Endothelial cell of umbilical vein (primary cell): ENCODE measurements around the gene NBR1. TPM values are rescaled to one million over a fixed set of nuclear protein-coding genes. Genes with fewer than 3 reads are reported as not detected.

Experiments
- BruUV-seq: library from RNA; stranded (reverse); fragments of 400-500 nt; replicated peaks from 2 replicates; lab custom pipeline; 2021; lab: Mats Ljungman, UMichigan
- CTCF ChIA-PET: fragments of 300-600, 350-600 bp; sonication (Branson Sonifier 250); formaldehyde crosslinking; loops from one replicate; lab custom pipeline; 2021; ENCODE audit warnings: antibody characterized with exemption, inconsistent platforms; lab: Charles Lee
- POLR2A ChIA-PET: fragments of 300-600, 350-600 bp; sonication (Branson Sonifier 250); formaldehyde crosslinking; loops from one replicate; lab custom pipeline; 2021; ENCODE audit warnings: antibody characterized with exemption, inconsistent platforms; lab: Charles Lee
- DNase-seq: peaks from one replicate; pipeline ENCODE4 v3.0.0-alpha.2; 2011; ENCODE audit warnings: low read depth, low spot score
- FAIRE-seq: peaks from 2 replicates; lab custom pipeline; 2011; peaks lifted over from hg19 to GRCh38; lab: Jason Lieb, UNC
- H2AFZ ChIP-seq: 2 replicates; pipeline ENCODE4 v1.6.0; 2012; ENCODE audit warnings: low read depth, low read length, control low read depth, inconsistent platforms
- H3K27ac ChIP-seq: 2 replicates; pipeline ENCODE4 v1.5.1; 2011; ENCODE audit warnings: low read depth, mild to moderate bottlenecking, control low read depth, low read length, moderate library complexity; ENCODE audit not compliant: insufficient read depth
- H3K27me3 ChIP-seq, 2 experiments: 2 replicates each; pipeline versions ENCODE4 v1.6.0 to v1.6.1; 2011; ENCODE audit warnings: low read length in 2 of 2, mixed read lengths in 1 of 2; ENCODE audit not compliant: control insufficient read depth in 2 of 2, insufficient read depth in 2 of 2
- H3K36me3 ChIP-seq, 2 experiments: 2 replicates in 1 of 2; 3 replicates in 1 of 2; pipeline ENCODE4 v1.5.1; 2011; ENCODE audit warnings: low read length in 2 of 2, mild to moderate bottlenecking in 1 of 2, moderate library complexity in 1 of 2; ENCODE audit not compliant: control insufficient read depth in 2 of 2, insufficient read depth in 2 of 2; ENCODE audit errors: extremely low read depth in 1 of 2
- H3K4me1 ChIP-seq: 3 replicates; pipeline ENCODE4 v1.5.1; 2011; ENCODE audit warnings: mild to moderate bottlenecking, low read length; ENCODE audit not compliant: control insufficient read depth, insufficient read depth; ENCODE audit errors: extremely low read depth
- H3K4me2 ChIP-seq: 2 replicates; pipeline ENCODE4 v1.6.1; 2011; ENCODE audit warnings: low read length, control low read depth, mixed read lengths; ENCODE audit not compliant: insufficient read depth
- H3K4me3 ChIP-seq, 3 experiments: fragments of 200-600 bp in 1 of 3; sonication (generic), shearing (Covaris generic) in 1 of 3; replicated peaks in 1 of 3; 2 replicates each; pipeline ENCODE4 v1.5.1; 2011 to 2016; ENCODE audit warnings: control low read depth in 3 of 3, low read length in 3 of 3, mild to moderate bottlenecking in 2 of 3, inconsistent platforms in 1 of 3, low read depth in 1 of 3, moderate library complexity in 1 of 3; ENCODE audit not compliant: insufficient read depth in 1 of 3
- H3K79me2 ChIP-seq: 2 replicates; pipeline ENCODE4 v1.6.0; 2012; ENCODE audit warnings: low read length, inconsistent platforms; ENCODE audit not compliant: control insufficient read depth, insufficient read depth
- H3K9ac ChIP-seq: replicated peaks from 2 replicates; pipeline ENCODE3; 2011; ENCODE audit warnings: low read length, control low read depth; ENCODE audit not compliant: insufficient read depth; ENCODE audit errors: extremely low read depth
- H3K9me1 ChIP-seq: replicated peaks from 3 replicates; pipeline ENCODE4 v1.6.0; 2011; ENCODE audit warnings: mild to moderate bottlenecking, low read length; ENCODE audit not compliant: control insufficient read depth, insufficient read depth; ENCODE audit errors: extremely low read depth
- H3K9me3 ChIP-seq: replicated peaks from 2 replicates; pipeline ENCODE4 v1.5.1; 2012; ENCODE audit warnings: low read length, inconsistent platforms; ENCODE audit not compliant: control insufficient read depth, insufficient read depth
- H4K20me1 ChIP-seq: replicated peaks from 2 replicates; pipeline ENCODE3; 2011; ENCODE audit warnings: mild to moderate bottlenecking, low read length; ENCODE audit not compliant: control insufficient read depth, insufficient read depth; ENCODE audit errors: extremely low read depth
- EZH2 ChIP-seq: IDR thresholded peaks from 2 replicates; pipeline ENCODE4 v1.6.1; 2012; ENCODE audit warnings: borderline replicate concordance, low read depth, mild to moderate bottlenecking, moderate library complexity, low read length, inconsistent platforms; ENCODE audit not compliant: severe bottlenecking
- FOS ChIP-seq: IDR thresholded peaks from 2 replicates; pipeline ENCODE4 v1.6.1; 2011; ENCODE audit warnings: mild to moderate bottlenecking, low read length, moderate library complexity, borderline replicate concordance; ENCODE audit not compliant: insufficient read depth
- GATA2 ChIP-seq: IDR thresholded peaks from 2 replicates; pipeline ENCODE4 v1.7.0; 2011; ENCODE audit warnings: low read depth, mild to moderate bottlenecking, moderate library complexity, mixed read lengths, low read length; ENCODE audit not compliant: insufficient read length, insufficient read depth
- JUN ChIP-seq: IDR thresholded peaks from 2 replicates; pipeline ENCODE4 v1.6.1; 2011; ENCODE audit warnings: borderline replicate concordance, low read depth; ENCODE audit not compliant: insufficient read length, insufficient read depth
- MYC ChIP-seq: IDR thresholded peaks from one replicate; pipeline ENCODE4 v1.6.1; 2011; ENCODE audit warnings: mild to moderate bottlenecking, low read depth, low read length
- POLR2A ChIP-seq: IDR thresholded peaks from 2 replicates; pipeline ENCODE4 v1.6.1; 2012; ENCODE audit warnings: low read depth, mild to moderate bottlenecking, control low read depth, low read length
- POLR2AphosphoS5 ChIP-seq: IDR thresholded peaks from 2 replicates; pipeline ENCODE4 v1.6.1; 2012; ENCODE audit warnings: low read depth, mild to moderate bottlenecking, control low read depth, low read length, moderate library complexity; ENCODE audit not compliant: insufficient read depth
- dilution Hi-C: fragments of 300-500 bp; cut with MboI; formaldehyde crosslinking; loops from one replicate; pipeline ENCODE4 v1.15.0; 2019; ENCODE audit warnings: low sequenced_read_pairs; ENCODE audit not compliant: extremely low pct_ligation_motif_present
- intact Hi-C: fragments of 100-400 bp; cut with micrococcal nuclease; formaldehyde crosslinking; loops from one replicate; pipeline ENCODE4 v1.10.0; 2022
- polyA plus RNA-seq, 4 experiments: library from polyadenylated mRNA; depleted of rRNA in 3 of 4; stranded (reverse) in 3 of 4; unstranded in 1 of 4; fragments of >200 nt; gene quantifications; 2 replicates each; pipeline versions ENCODE4 v1.2.1 to v1.2.3, GENCODE V29; 2011 to 2012; ENCODE audit warnings: missing spikeins in 1 of 4
- total RNA-seq: library from RNA; stranded (reverse); gene quantifications from 2 replicates; pipeline ENCODE4 v1.2.3, GENCODE V29; 2021
- TF ChIP-seq, protein P1 (sequence below), 2 donors: IDR thresholded peaks; 1 replicate in 1 of 2; 2 replicates in 1 of 2; pipeline ENCODE4 v1.5.1; 2011; ENCODE audit warnings: low read length in 2 of 2, mild to moderate bottlenecking in 2 of 2, moderate library complexity in 2 of 2, control low read depth in 1 of 2, inconsistent platforms in 1 of 2, low read depth in 1 of 2; ENCODE audit not compliant: insufficient read depth in 1 of 2; ENCODE audit errors: extremely low read depth in 1 of 2
- TF ChIP-seq, protein P2 (sequence below): IDR thresholded peaks from 2 replicates; pipeline ENCODE4 v1.6.1; 2011; ENCODE audit not compliant: insufficient read depth, insufficient read length

Gene NBR1
- total and polyA plus RNA-seq, 2 donors (not counting 3 experiments of a cell fraction or from before 2014, with no cell fraction given), result 26.4 to 57.0 TPM

DNA sequence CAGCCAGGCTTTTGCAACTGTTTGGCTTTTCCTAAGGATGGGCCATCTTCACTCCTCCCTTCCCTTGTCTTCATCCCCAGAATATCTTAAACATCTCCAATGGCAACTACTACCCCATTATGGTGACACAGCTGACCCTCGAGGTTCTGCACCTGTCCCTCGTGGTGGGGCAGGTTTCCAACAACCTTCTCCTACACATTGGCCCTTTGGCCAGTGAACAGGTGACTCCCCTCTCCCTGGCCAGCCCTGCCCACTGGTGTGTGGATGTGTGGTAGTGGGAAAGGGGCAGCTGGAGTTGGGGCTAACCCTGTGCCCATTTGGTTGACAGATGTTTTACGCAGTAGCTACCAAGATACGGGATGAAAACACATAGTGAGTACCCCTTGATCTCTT, 45.4 kb downstream of the NBR1 start:
- Histone ChIP-seq H3K9me3 (no peaks in the 10 kb centered on the region), H3K4me2 (no peak overlapping the region), H3K27me3 (no peaks in the 10 kb centered on the region), H3K27ac (no peak overlapping the region), H4K20me1 (no peaks in the 10 kb centered on the region), H3K4me3 (no peak overlapping the region), H3K9ac (no peak overlapping the region), H3K4me1 (peaks cover 11% of the 10 kb centered on the region), H3K79me2 (peaks cover 5% of the 10 kb centered on the region), H2AFZ (no peak overlapping the region), H3K36me3 (peaks cover 9 to 19% of the 10 kb centered on the region in 2 experiments), H3K9me1 (no peaks in the 10 kb centered on the region)
- no TSS peak for BruUV-seq
- no peak for FAIRE-seq
- TF ChIP-seq POLR2A, result no peak
- TF ChIP-seq, protein P1, sequence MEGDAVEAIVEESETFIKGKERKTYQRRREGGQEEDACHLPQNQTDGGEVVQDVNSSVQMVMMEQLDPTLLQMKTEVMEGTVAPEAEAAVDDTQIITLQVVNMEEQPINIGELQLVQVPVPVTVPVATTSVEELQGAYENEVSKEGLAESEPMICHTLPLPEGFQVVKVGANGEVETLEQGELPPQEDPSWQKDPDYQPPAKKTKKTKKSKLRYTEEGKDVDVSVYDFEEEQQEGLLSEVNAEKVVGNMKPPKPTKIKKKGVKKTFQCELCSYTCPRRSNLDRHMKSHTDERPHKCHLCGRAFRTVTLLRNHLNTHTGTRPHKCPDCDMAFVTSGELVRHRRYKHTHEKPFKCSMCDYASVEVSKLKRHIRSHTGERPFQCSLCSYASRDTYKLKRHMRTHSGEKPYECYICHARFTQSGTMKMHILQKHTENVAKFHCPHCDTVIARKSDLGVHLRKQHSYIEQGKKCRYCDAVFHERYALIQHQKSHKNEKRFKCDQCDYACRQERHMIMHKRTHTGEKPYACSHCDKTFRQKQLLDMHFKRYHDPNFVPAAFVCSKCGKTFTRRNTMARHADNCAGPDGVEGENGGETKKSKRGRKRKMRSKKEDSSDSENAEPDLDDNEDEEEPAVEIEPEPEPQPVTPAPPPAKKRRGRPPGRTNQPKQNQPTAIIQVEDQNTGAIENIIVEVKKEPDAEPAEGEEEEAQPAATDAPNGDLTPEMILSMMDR (IDR thresholded peaks at IDR 0.05; ENCODE audit: extremely low read depth in 1 of 2, insufficient read depth in 1 of 2, low read depth in 1 of 2, low read length in 2 of 2), result no peak
- TF ChIP-seq, protein P2, sequence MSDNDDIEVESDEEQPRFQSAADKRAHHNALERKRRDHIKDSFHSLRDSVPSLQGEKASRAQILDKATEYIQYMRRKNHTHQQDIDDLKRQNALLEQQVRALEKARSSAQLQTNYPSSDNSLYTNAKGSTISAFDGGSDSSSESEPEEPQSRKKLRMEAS, result no peak
- TF ChIP-seq EZH2, result no peak
- no peak for TF ChIP-seq JUN
- no peak for TF ChIP-seq GATA2
- TF ChIP-seq POLR2AphosphoS5, result no peak
- no peak for TF ChIP-seq FOS
- no peak for TF ChIP-seq MYC
- intact Hi-C loops (no loop called here), dilution Hi-C loops (no loop called here)
- no peak for DNase-seq
- ChIA-PET POLR2A (interaction anchor here (2.6 kb wide), 1 partner anchor 99 kb away, joined by 10 read pairs; no protein-coding TSS in a partner anchor), CTCF (interaction anchor here (1.4 kb wide), 1 partner anchor 93 kb away, joined by 4 read pairs; no protein-coding TSS in a partner anchor)
